Measurements from ENCODE around the gene EP300. TPM values are rescaled to one million over a fixed set of nuclear protein-coding genes. Genes with fewer than 3 reads are reported as not detected.
"Not testable (repeated sequence)": the region's sequence is repeated elsewhere in the genome, so short reads cannot be mapped to it uniquely, and the experiment has no call there.

Gene EP300
- total and polyA plus RNA-seq, 2 donors from 2014 or later = 4.1 to 76.8 TPM

DNA sequence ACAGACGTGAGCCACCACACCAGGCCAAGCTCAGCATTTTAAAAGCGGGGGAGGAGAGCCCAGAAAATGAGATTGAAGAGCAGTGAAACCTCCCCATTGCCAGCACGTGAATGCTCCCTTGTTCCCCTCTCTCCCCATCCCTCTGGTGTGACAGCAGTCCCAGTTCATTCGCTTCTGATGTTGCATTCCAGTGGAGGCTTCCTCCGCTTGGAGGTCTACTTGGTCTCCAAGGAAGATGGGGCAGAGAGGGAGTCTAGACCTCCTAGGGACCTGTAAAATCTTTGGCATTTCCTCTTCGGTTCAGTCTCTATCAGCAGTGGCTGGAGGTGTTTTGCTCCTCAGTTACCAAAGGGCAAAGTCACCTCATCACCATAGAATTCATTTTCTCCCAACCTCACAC lies 30.2 kb upstream of the EP300 start:
- no peak overlapping the region for H3K9ac ChIP-seq (ENCODE audit: low read length in 3 of 3)
- intact Hi-C loops (cut with DNase I) = no loop called here

DNA sequence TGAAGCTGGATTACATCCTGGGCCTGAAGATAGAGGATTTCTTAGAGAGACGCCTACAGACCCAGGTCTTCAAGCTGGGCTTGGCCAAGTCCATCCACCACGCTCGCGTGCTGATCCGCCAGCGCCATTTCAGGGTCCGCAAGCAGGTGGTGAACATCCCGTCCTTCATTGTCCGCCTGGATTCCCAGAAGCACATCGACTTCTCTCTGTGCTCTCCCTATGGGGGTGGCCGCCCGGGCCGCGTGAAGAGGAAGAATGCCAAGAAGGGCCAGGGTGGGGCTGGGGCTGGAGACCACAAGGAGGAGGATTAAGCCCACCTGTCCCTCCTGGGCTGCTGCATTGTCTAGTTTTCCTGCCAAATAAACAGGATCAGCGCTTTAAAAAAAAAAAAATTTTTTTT lies 28.1 kb upstream of the EP300 start:
- H3K4me3 ChIP-seq (ENCODE audit: low read length in 3 of 3); H3K4me1 ChIP-seq (ENCODE audit: control insufficient read depth in 2 of 3, insufficient read depth in 2 of 3, low read depth in 1 of 3, low read length in 3 of 3); H3K9ac ChIP-seq (ENCODE audit: low read length in 3 of 3); FAIRE-seq; H3K27me3 ChIP-seq (ENCODE audit: control insufficient read depth, insufficient read depth, low read length); H3K9me3 ChIP-seq (ENCODE audit: control insufficient read depth in 2 of 3, insufficient read depth in 1 of 3, low read length in 3 of 3); intact Hi-C loops (cut with DNase I); DNase-seq; H3K27ac ChIP-seq (ENCODE audit: low read depth in 2 of 2, low read length in 2 of 2); H3K36me3 ChIP-seq (ENCODE audit: control insufficient read depth in 2 of 3, insufficient read depth in 3 of 3, low read length in 3 of 3): not testable (repeated sequence)

More for the DNA sequence above, 30.2 kb upstream of the EP300 start:
- H3K4me3 ChIP-seq (ENCODE audit: low read length in 3 of 3) = no peak overlapping the region
- no peak for DNase-seq
- H3K27ac ChIP-seq (ENCODE audit: low read depth in 2 of 2, low read length in 2 of 2) = no peak overlapping the region
- no peaks in the 10 kb centered on the region for H3K9me3 ChIP-seq (ENCODE audit: control insufficient read depth in 2 of 3, insufficient read depth in 1 of 3, low read length in 3 of 3)
- H3K4me1 ChIP-seq (ENCODE audit: control insufficient read depth in 2 of 3, insufficient read depth in 2 of 3, low read depth in 1 of 3, low read length in 3 of 3) = no peaks in the 10 kb centered on the region
- no peak for FAIRE-seq
- no peaks in the 10 kb centered on the region for H3K36me3 ChIP-seq (ENCODE audit: control insufficient read depth in 2 of 3, insufficient read depth in 3 of 3, low read length in 3 of 3)
- H3K27me3 ChIP-seq (ENCODE audit: control insufficient read depth, insufficient read depth, low read length) = no peaks in the 10 kb centered on the region
- TF ChIP-seq CTCF (IDR thresholded peaks at IDR 0.05; ENCODE audit: borderline replicate concordance, extremely low read depth, insufficient read depth) = no peak

DNA sequence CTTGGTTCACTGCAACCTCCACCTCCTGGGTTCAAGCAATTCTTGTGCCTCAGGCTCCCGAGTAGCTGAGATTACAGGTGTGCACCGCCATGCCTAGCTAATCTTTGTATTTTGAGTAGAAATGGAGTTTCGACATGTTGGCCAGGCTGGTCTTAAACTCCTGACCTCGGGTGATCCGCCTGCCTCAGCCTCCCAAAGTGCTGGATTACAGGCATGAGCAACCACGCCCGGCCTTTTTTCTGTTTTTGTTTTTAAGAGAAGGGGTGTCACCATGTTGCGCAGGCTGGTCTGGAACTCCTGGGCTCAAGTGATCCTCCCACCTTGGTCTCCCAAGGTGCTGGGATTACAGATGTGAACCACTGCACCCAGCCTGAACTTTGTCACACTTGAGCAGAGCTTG lies 26.1 kb upstream of the EP300 start:
- H3K4me1 ChIP-seq (ENCODE audit: control insufficient read depth in 2 of 3, insufficient read depth in 2 of 3, low read depth in 1 of 3, low read length in 3 of 3); H3K36me3 ChIP-seq (ENCODE audit: control insufficient read depth in 2 of 3, insufficient read depth in 3 of 3, low read length in 3 of 3); H3K9me3 ChIP-seq (ENCODE audit: control insufficient read depth in 2 of 3, insufficient read depth in 1 of 3, low read length in 3 of 3); DNase-seq; H3K27ac ChIP-seq (ENCODE audit: low read depth in 2 of 2, low read length in 2 of 2); H3K4me3 ChIP-seq (ENCODE audit: low read length in 3 of 3); H3K27me3 ChIP-seq (ENCODE audit: control insufficient read depth, insufficient read depth, low read length); intact Hi-C loops (cut with DNase I); FAIRE-seq; H3K9ac ChIP-seq (ENCODE audit: low read length in 3 of 3): not testable (repeated sequence)

GRCh38 chr22:41067968-41068367 lies 24.4 kb upstream of the EP300 start:
- not testable (repeated sequence) for H3K4me3 ChIP-seq (ENCODE audit: low read length in 3 of 3)

GRCh38 chr22:41070665-41071331 lies 21.6 kb upstream of the EP300 start:
- Histone ChIP-seq H3K9me3 (ENCODE audit: control insufficient read depth in 2 of 3, insufficient read depth in 1 of 3, low read length in 3 of 3) (no peaks in the 10 kb centered on the region), H3K36me3 (ENCODE audit: control insufficient read depth in 2 of 3, insufficient read depth in 3 of 3, low read length in 3 of 3) (no peaks in the 10 kb centered on the region), H3K4me3 (ENCODE audit: low read length in 3 of 3) (no peak overlapping the region), H3K9ac (ENCODE audit: low read length in 3 of 3) (no peak overlapping the region), H3K4me1 (ENCODE audit: control insufficient read depth in 2 of 3, insufficient read depth in 2 of 3, low read depth in 1 of 3, low read length in 3 of 3) (no peaks in the 10 kb centered on the region), H3K27ac (ENCODE audit: low read depth in 2 of 2, low read length in 2 of 2) (no peak overlapping the region), H3K27me3 (ENCODE audit: control insufficient read depth, insufficient read depth, low read length) (no peaks in the 10 kb centered on the region)
- FAIRE-seq (no peak), DNase-seq (no peak)
- intact Hi-C loops (cut with DNase I) = no loop called here
- no peak for TF ChIP-seq CTCF (IDR thresholded peaks at IDR 0.05; ENCODE audit: borderline replicate concordance, extremely low read depth, insufficient read depth)

More at GRCh38 chr22:41067968-41068367, 24.4 kb upstream of the EP300 start:
- DNase-seq; H3K4me1 ChIP-seq (ENCODE audit: control insufficient read depth in 2 of 3, insufficient read depth in 2 of 3, low read depth in 1 of 3, low read length in 3 of 3); H3K27me3 ChIP-seq (ENCODE audit: control insufficient read depth, insufficient read depth, low read length); H3K9ac ChIP-seq (ENCODE audit: low read length in 3 of 3); H3K9me3 ChIP-seq (ENCODE audit: control insufficient read depth in 2 of 3, insufficient read depth in 1 of 3, low read length in 3 of 3); H3K36me3 ChIP-seq (ENCODE audit: control insufficient read depth in 2 of 3, insufficient read depth in 3 of 3, low read length in 3 of 3); intact Hi-C loops (cut with DNase I); H3K27ac ChIP-seq (ENCODE audit: low read depth in 2 of 2, low read length in 2 of 2); FAIRE-seq: not testable (repeated sequence)
